Measurements from ENCODE around the gene ATP5F1D.
"Not testable (repeated sequence)": the region's sequence is repeated elsewhere in the genome, so short reads cannot be mapped to it uniquely, and the experiment has no call there.

The ATP5F1D gene

DNA sequence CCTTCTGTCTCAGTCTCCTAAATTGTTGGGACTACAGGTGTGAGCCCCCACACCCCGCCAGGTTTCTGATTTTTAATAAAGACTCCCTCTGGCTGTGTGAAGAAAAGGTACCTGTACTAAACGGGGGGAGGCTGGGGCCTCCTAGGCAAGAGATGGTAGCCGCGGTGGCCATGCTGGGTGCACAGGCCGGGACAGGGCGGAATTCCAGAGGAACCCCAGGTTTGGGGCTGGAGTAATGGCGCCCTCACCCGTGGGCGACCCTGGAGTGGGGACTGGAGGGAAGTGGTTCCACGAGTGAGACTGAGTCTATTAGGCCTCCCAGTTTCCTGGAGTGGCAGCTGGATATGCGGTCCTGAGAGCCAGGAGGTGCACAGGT, 2.1 kb upstream of the ATP5F1D start:
- Histone ChIP-seq H3K4me3 (ENCODE audit: low read length) (no peak overlapping the region), H3K9ac (ENCODE audit: low read length) (no peak overlapping the region), H3K27ac (ENCODE audit: low read depth, low read length) (peak overlapping the region; percentile 84), H3K36me3 (ENCODE audit: control insufficient read depth, insufficient read depth, low read length) (no peaks in the 10 kb centered on the region), H3K27me3 (ENCODE audit: control insufficient read depth, insufficient read depth, low read length) (peaks cover 4% of the 10 kb centered on the region), H3K4me1 (ENCODE audit: control insufficient read depth, insufficient read depth, low read length) (peaks cover 22% of the 10 kb centered on the region)

DNA sequence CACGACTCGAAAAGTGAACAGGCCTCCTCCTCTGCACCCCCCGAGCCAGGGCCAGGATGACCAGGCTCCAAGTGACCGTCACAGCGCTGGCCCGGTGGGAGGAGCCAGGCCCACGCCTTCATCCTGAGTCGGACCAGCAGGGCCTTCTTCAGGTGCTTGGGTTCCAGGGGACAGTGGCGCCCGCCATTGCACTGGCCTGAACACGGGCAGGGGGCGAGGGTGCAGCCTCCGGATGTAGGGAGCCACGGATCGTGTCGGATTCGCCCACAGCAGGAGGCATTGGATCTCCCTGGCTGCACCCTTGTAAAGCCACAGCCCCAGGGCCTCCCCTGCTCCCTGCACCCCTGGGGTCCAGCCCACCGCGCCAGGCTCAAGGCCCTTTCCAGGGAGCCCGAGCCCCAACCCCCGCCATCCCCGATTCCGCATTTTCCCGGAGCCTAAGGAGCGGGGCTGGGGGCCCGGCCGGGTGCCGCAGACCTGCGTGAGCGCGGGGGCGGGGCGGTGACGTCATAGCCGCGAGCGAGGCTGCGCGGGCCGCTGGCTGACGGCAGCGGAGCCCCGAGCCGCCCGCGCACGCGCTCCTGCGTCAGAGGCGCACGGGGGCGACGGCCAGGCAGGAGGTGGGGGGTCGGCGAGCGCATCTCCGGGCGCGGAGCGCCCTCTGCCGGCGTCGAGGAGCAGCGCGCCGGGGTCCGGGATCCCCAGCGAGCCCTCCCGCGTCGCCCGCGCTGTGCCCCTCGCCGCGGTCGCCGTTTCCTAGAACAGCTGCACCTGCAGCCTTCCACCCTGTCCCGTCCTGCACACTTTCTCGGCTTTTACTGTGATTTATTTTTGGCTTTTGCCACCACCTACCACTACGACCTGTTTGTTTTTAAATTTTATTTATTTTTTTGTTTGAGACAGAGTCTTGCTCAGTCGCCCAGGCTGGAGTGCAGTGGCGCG, 1.5 kb upstream of the ATP5F1D start:
- Histone ChIP-seq H3K4me1 (ENCODE audit: control insufficient read depth, insufficient read depth, low read length) (peaks cover 28% of the 10 kb centered on the region), H3K36me3 (ENCODE audit: control insufficient read depth, insufficient read depth, low read length) (no peaks in the 10 kb centered on the region), H3K27me3 (ENCODE audit: control insufficient read depth, insufficient read depth, low read length) (peaks cover 4% of the 10 kb centered on the region), H3K4me3 (ENCODE audit: low read length) (peak overlapping the region; percentile 48), H3K27ac (ENCODE audit: low read depth, low read length) (peak overlapping the region; percentile 84), H3K9ac (ENCODE audit: low read length) (no peak overlapping the region)

DNA sequence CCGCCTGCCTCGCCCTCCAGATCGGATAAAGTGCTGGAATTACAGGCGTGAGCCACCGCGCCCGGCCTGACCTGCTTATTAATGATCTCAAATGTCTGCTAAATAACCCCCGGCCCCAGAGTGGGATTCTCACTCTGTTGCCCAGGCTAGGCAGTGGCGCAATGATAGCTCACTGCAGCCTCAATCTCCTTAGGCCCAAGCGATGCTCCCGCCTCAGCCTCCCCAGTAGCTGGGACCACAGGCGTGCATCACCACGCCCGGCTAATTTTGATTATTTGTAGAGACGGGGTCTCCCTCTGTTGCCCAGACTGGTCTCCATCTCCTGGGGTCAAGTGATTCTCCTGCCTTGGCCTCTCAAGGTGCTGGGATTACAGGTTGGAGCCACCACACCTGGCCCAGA, 626 bp upstream of the ATP5F1D start:
- Histone ChIP-seq H3K27me3 (ENCODE audit: control insufficient read depth, insufficient read depth, low read length) (peaks cover 4% of the 10 kb centered on the region), H3K4me3 (ENCODE audit: low read length) (peak overlapping the region; percentile 83), H3K4me1 (ENCODE audit: control insufficient read depth, insufficient read depth, low read length) (peaks cover 31% of the 10 kb centered on the region), H3K9ac (ENCODE audit: low read length) (no peak overlapping the region), H3K27ac (ENCODE audit: low read depth, low read length) (no peak overlapping the region), H3K36me3 (ENCODE audit: control insufficient read depth, insufficient read depth, low read length) (no peaks in the 10 kb centered on the region)

DNA sequence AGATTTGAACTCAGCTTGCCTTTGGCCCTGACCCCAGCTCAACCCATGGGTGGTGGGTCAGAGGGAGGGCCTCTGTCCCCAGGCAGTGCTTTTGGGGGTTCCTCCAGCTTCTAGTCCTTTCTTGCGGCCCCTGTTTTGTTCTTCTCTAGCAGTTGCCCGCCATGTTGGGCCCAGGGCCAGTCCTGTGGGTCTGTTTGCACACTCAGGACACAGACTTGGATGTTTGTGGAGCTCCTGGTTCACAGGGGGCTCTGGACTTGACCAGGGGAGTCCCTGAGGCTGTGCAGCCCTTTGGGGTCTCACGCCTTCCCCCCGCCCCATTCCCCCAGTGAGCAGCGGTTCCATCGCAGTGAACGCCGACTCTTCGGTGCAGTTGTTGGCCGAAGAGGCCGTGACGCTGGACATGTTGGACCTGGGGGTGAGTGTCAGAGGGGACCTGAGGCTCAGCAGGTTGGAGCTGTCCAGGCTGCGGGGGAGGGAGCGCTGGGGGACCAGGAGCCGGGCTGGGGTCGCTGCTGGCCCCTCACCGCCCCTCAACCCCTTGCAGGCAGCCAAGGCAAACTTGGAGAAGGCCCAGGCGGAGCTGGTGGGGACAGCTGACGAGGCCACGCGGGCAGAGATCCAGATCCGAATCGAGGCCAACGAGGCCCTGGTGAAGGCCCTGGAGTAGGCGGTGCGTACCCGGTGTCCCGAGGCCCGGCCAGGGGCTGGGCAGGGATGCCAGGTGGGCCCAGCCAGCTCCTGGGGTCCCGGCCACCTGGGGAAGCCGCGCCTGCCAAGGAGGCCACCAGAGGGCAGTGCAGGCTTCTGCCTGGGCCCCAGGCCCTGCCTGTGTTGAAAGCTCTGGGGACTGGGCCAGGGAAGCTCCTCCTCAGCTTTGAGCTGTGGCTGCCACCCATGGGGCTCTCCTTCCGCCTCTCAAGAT, 2.5 kb downstream of the ATP5F1D start:
- Histone ChIP-seq H3K27ac (ENCODE audit: low read depth, low read length) (peak overlapping the region; percentile 91), H3K9ac (ENCODE audit: low read length) (no peak overlapping the region), H3K4me3 (ENCODE audit: low read length) (peak overlapping the region; percentile 46), H3K36me3 (ENCODE audit: control insufficient read depth, insufficient read depth, low read length) (no peaks in the 10 kb centered on the region), H3K27me3 (ENCODE audit: control insufficient read depth, insufficient read depth, low read length) (no peaks in the 10 kb centered on the region), H3K4me1 (ENCODE audit: control insufficient read depth, insufficient read depth, low read length) (peaks cover 35% of the 10 kb centered on the region)

DNA sequence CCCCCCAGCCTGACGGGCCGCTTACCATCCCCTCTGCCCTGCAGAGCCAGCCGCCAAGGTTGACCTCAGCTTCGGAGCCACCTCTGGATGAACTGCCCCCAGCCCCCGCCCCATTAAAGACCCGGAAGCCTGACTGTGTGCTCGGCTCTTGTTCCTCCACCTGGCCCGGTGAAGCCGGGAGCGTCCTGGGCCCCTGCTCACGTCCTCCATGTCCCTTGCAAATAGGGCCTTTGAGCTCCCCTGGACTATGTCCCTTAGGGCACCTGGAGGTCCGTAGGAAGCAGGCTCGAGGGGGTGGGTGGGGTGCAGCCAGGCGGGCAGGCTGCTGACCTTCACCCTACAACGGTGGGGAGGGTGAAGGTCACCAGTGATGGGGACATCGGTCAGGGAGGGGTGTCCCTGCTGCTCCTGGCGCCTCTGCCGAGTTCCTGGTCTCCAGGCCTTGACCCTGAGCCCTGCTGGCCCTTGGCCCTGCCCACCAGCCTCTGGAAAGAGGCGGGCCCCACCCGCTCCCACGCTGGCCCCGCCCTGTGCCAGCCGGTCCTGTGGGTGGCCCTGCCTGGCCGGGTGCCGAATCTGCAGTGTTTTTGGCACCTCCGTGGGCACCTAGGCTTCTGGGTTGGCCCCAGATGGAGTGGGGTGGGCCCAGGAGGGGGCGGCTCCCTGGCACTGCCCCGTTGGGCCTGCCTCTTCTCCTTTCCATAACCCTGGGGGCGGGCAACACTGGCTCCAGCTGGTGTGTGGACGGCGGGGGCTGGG, 3.3 kb downstream of the ATP5F1D start:
- Histone ChIP-seq H3K4me3 (ENCODE audit: low read length) (peak overlapping the region; percentile 46), H3K36me3 (ENCODE audit: control insufficient read depth, insufficient read depth, low read length) (no peaks in the 10 kb centered on the region), H3K27ac (ENCODE audit: low read depth, low read length) (peak overlapping the region; percentile 91), H3K9ac (ENCODE audit: low read length) (no peak overlapping the region), H3K4me1 (ENCODE audit: control insufficient read depth, insufficient read depth, low read length) (peaks cover 35% of the 10 kb centered on the region), H3K27me3 (ENCODE audit: control insufficient read depth, insufficient read depth, low read length) (no peaks in the 10 kb centered on the region)

DNA sequence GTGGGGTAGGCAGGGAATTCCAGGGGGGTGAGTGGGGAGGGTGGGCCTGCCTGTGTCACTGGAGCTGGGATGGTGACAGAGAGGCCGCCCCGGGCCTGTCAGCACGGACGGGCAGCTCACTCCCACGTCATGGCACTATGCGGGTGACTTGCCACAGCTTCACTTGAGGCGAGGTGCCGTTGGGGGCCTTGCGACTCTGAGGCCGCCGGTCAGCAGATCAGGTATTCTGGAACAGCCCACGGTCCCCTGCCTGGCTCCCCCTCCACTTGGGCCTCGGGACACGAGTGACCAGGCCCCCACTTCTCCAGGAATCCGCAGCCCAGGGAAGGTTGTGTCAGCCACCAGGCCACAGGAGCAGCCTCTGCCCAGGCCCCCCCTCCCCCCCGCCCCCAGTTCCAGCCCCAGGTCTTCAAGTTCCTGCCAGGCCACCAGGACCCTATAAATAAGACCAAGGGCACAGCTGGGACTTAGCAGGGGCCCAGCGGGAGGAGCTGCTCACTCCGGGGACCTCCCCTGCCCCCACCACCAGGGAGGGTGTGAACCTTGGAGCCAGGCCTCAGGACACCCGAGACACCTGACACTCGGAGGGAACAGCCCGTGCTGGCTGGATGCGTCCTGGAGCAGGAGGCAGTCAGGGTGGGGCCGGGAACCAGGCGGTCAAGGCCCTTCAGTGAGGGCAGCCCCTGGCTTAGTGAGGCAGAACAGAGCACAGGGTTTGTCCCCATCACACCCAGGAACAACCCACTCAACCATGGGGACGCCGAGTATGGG, 4.1 kb downstream of the ATP5F1D start:
- Histone ChIP-seq H3K27ac (ENCODE audit: low read depth, low read length) (peak overlapping the region; percentile 91), H3K4me1 (ENCODE audit: control insufficient read depth, insufficient read depth, low read length) (peaks cover 35% of the 10 kb centered on the region), H3K4me3 (ENCODE audit: low read length) (no peak overlapping the region), H3K36me3 (ENCODE audit: control insufficient read depth, insufficient read depth, low read length) (no peaks in the 10 kb centered on the region), H3K27me3 (ENCODE audit: control insufficient read depth, insufficient read depth, low read length) (no peaks in the 10 kb centered on the region), H3K9ac (ENCODE audit: low read length) (no peak overlapping the region)

DNA sequence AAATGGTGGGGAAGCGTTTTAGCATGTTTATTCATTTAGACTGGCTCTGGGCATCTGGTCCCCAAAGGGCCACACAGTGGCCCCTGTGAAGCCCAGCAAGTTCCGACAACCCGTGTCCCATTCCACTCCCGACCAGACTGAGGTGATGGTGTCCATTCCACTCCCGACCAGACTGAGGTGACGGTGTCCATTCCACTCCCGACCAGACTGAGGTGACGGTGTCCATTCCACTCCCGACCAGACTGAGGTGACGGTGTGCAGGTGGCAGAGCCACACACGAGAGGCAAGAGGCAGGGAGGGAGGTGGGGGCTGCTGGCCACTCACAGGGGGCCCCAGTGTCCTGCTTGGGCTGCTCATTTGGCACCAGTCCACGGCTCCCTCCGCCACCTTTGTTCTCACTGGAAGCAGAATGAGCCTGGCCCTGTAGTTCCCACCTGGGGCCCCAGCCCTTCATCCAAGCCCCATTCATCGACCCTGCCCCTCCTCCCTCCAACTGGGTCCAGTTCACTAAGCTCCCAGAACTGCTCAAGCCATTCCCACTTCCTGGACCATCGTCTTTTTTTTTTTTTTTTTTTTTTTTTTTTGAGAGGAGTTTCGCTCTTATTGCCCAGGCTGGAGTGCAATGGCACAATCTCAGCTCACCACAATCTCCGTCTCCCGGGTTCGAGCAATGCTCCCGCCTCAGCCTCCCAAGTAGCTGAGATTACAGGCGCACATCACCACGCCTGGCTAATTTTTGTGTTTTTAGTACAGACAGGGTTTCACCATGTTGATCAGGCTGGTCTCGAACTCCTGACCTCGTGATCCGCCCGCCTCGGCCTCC, 4.9 kb downstream of the ATP5F1D start:
- H3K4me1 ChIP-seq (ENCODE audit: control insufficient read depth, insufficient read depth, low read length): peaks cover 32% of the 10 kb centered on the region
- H3K4me3 ChIP-seq (ENCODE audit: low read length); H3K36me3 ChIP-seq (ENCODE audit: control insufficient read depth, insufficient read depth, low read length); H3K9ac ChIP-seq (ENCODE audit: low read length); H3K27me3 ChIP-seq (ENCODE audit: control insufficient read depth, insufficient read depth, low read length): not testable (repeated sequence)
- H3K27ac ChIP-seq (ENCODE audit: low read depth, low read length): peak overlapping the region; percentile 91

DNA sequence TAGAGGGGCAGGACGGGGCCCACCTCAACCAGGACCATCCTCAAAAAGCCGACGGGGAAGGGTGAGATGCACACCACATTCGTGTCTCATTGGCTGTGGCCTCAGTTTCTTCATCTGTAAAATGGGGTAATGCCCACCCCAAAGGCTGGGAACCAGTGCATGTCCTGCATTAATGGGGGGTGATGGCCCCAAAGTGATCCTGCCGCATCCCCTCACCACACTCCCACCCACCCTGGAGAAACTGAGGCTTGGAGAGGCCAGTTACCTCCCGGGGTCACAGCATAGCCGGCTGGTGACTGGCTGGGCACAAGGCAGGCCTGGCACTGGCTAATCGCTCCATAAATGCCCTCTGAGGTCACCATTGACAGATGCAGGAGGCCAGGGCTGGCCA, 6.2 kb downstream of the ATP5F1D start:
- Histone ChIP-seq H3K4me3 (ENCODE audit: low read length) (peak overlapping the region; percentile 59), H3K27ac (ENCODE audit: low read depth, low read length) (peak overlapping the region; percentile 99), H3K36me3 (ENCODE audit: control insufficient read depth, insufficient read depth, low read length) (peaks cover 6% of the 10 kb centered on the region), H3K27me3 (ENCODE audit: control insufficient read depth, insufficient read depth, low read length) (no peaks in the 10 kb centered on the region), H3K9ac (ENCODE audit: low read length) (peak overlapping the region; percentile 45), H3K4me1 (ENCODE audit: control insufficient read depth, insufficient read depth, low read length) (peaks cover 32% of the 10 kb centered on the region)

DNA sequence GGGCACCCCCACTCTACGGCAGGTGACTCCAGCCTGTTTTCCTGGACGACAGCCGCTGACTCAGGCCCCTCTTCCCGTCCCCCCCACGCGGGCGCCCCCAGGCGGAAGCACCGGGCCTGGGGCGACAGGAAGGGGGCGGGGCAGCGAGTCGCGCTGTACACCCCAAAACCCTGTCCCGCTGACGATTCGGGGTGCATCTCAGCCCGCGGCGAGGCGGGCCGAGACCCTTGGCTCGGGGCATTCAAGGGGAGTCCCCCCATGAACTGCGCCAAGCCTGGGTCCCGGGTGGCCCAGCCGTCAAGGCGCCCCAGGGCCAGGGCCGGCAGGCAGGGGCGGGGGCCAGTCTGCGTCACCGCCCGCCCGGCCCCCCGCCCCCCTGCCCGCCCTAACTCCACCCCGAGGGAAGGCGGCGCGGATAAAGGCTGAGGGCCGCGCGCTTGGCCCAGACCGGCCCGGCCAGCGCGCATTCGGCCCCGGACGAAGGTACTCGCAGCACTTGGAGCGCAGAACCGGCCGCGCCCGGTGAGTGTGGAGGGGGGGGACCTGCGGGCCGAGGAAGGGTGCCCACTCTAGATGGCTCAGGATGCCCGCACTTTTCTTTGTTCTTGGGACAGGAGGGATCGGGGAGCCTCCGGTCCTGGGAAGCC, 6.7 kb downstream of the ATP5F1D start, which contains the start of gene MIDN:
Gene MIDN (plus strand): TSS at position 445 of the 647 bp plus-strand sequence. CDS start 1,714 bp downstream, outside the sequence.
- Histone ChIP-seq H3K4me1 (ENCODE audit: control insufficient read depth, insufficient read depth, low read length) (peaks cover 29% of the 10 kb centered on the region), H3K4me3 (ENCODE audit: low read length) (peak within 1 kb of the TSS; percentile 82), H3K36me3 (ENCODE audit: control insufficient read depth, insufficient read depth, low read length) (peaks cover 6% of the 10 kb centered on the region), H3K27me3 (ENCODE audit: control insufficient read depth, insufficient read depth, low read length) (no peaks in the 10 kb centered on the region), H3K27ac (ENCODE audit: low read depth, low read length) (peak within 1 kb of the TSS; percentile 99), H3K9ac (ENCODE audit: low read length) (peak within 1 kb of the TSS; percentile 73)

DNA sequence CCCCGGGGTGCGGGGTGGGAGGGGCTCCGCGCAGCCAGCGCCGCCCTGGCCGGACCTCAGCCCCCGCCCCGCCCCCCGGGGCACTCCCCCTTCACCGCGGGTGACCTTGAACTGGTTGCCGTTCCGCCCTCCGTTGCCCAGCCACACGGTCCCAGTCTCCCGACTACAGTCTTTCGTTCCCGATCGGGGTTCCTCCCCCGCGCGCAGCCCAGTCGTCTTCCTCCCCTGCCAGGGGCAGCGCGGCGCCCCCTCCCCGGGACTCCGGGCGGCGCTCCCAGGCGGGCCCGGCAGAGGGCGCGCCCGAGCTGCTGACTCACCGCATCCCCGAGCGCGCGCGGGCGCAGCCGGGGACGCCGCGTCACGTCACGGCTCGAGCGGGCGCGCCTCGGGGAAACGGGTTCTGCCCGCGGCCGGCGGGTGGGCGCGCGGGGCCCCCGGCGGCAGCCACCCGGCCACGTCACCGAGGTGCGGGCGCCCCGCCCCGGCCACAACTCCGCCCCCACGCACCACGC, 7.3 kb downstream of the ATP5F1D start:
- peak overlapping the region; percentile 99 for H3K27ac ChIP-seq (ENCODE audit: low read depth, low read length)
- peak overlapping the region; percentile 82 for H3K4me3 ChIP-seq (ENCODE audit: low read length)
- peaks cover 6% of the 10 kb centered on the region for H3K36me3 ChIP-seq (ENCODE audit: control insufficient read depth, insufficient read depth, low read length)
- H3K9ac ChIP-seq (ENCODE audit: low read length): peak overlapping the region; percentile 68
- no peaks in the 10 kb centered on the region for H3K27me3 ChIP-seq (ENCODE audit: control insufficient read depth, insufficient read depth, low read length)
- H3K4me1 ChIP-seq (ENCODE audit: control insufficient read depth, insufficient read depth, low read length): peaks cover 30% of the 10 kb centered on the region

All from rectal smooth muscle tissue (tissue), 1 donor.